ENCODE data around the gene RRP12. TPM values are rescaled to one million over a fixed set of nuclear protein-coding genes. Genes with fewer than 3 reads are reported as not detected.
A peak's percentile ranks its signal among the peaks of the same experiment; 100 is the strongest.

The RRP12 gene
- total RNA-seq, 3 donors from 2014 or later, result 7.7 to 17.7 (median 15.7) TPM

- intact Hi-C loops (cut with DNase I; ENCODE audit: low total_unique reads), result no loop called here
- peaks cover 4 to 7% of the 10 kb centered on the region in 2 donors for H3K4me1 ChIP-seq
These were observed 64.7 kb downstream of the RRP12 start for GRCh38 chr10:97336446-97336845.

GRCh38 chr10:97336006-97336405, 65.1 kb downstream of the RRP12 start:
- no peak for DNase-seq (ENCODE audit: low spot score in 2 of 2)
- Histone ChIP-seq H3K36me3 (no peaks in the 10 kb centered on the region), H3K27ac (peak overlapping the region in 1 of 2 donors; percentile 84), H3K27me3 (no peaks in the 10 kb centered on the region), H3K4me1 (peaks cover 4 to 9% of the 10 kb centered on the region in 2 donors), H3K4me3 (no peak overlapping the region), H3K9me3 (no peaks in the 10 kb centered on the region)
- TF ChIP-seq POLR2AphosphoS5 (IDR thresholded peaks at IDR 0.05), result no peak
- TF ChIP-seq, protein P1, sequence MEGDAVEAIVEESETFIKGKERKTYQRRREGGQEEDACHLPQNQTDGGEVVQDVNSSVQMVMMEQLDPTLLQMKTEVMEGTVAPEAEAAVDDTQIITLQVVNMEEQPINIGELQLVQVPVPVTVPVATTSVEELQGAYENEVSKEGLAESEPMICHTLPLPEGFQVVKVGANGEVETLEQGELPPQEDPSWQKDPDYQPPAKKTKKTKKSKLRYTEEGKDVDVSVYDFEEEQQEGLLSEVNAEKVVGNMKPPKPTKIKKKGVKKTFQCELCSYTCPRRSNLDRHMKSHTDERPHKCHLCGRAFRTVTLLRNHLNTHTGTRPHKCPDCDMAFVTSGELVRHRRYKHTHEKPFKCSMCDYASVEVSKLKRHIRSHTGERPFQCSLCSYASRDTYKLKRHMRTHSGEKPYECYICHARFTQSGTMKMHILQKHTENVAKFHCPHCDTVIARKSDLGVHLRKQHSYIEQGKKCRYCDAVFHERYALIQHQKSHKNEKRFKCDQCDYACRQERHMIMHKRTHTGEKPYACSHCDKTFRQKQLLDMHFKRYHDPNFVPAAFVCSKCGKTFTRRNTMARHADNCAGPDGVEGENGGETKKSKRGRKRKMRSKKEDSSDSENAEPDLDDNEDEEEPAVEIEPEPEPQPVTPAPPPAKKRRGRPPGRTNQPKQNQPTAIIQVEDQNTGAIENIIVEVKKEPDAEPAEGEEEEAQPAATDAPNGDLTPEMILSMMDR (IDR thresholded peaks at IDR 0.05), result no peak
- no peak for TF ChIP-seq POLR2A (IDR thresholded peaks at IDR 0.05)
- intact Hi-C loops (cut with DNase I; ENCODE audit: low total_unique reads), result no loop called here

More at GRCh38 chr10:97336446-97336845, 64.7 kb downstream of the RRP12 start:
- no peaks in the 10 kb centered on the region for H3K9me3 ChIP-seq
- H3K4me3 ChIP-seq, result peak overlapping the region in 1 of 3 donors; percentile 33
- DNase-seq (ENCODE audit: low spot score in 2 of 2), result no peak
- H3K27me3 ChIP-seq, result no peaks in the 10 kb centered on the region
- H3K27ac ChIP-seq, result peak overlapping the region; percentile 81 to 84
- TF ChIP-seq, protein P1 (IDR thresholded peaks at IDR 0.05), result no peak
- TF ChIP-seq POLR2A (IDR thresholded peaks at IDR 0.05) (no peak), POLR2AphosphoS5 (IDR thresholded peaks at IDR 0.05) (no peak)
- H3K36me3 ChIP-seq, result no peaks in the 10 kb centered on the region

GRCh38 chr10:97335188-97335619, 65.9 kb downstream of the RRP12 start:
- Histone ChIP-seq H3K4me1 (peaks cover 4 to 9% of the 10 kb centered on the region in 2 donors), H3K9me3 (no peaks in the 10 kb centered on the region), H3K27me3 (no peaks in the 10 kb centered on the region), H3K36me3 (no peaks in the 10 kb centered on the region), H3K4me3 (peak overlapping the region; percentile 76 to 98 (median 89)), H3K27ac (peak overlapping the region; percentile 96 to 97)
- intact Hi-C loops (cut with DNase I; ENCODE audit: low total_unique reads), result no loop called here
- no peak for DNase-seq (ENCODE audit: low spot score in 2 of 2)
- TF ChIP-seq POLR2A (IDR thresholded peaks at IDR 0.05) (no peak), POLR2AphosphoS5 (IDR thresholded peaks at IDR 0.05) (no peak)
- TF ChIP-seq, protein P1 (IDR thresholded peaks at IDR 0.05), result no peak

DNA sequence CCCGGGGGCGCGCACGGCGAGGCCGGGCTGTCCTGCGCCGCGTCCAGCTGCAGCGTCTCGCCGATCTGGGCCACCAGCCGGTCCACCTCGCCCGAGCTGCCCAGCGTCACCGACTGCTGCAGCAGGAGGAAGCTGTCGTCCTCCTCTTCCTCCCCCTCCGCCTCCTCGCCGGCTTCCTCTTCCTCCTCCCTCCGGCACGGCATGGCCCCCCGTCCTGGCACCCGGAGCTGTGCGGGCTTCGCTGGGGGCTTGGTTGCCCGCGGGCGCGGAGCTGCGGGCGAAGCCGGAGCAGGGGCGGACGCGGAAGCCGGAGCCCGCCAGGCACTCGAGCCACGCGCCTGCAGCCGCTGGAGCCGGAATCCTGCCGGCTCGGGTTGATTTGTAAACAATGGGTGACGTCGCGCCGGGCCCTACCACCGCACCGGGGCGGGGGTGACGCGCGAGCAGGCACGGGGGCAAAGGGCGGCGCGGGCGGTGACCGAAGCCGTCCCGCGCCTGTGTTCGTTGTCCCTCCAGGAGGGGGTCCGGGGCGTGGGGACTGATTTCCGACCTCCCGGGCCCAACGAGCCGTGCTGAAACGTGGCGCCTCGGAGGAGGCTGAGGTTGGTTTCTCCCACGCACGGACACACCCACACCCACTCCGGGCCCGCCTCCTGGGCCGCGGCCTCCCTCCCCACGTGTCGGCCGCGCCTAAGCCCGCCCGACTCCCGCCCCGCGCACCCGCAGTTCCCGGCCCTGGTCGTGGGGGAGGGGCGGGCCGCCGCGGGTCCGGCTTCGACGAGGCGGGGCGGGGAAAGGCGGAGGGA, 66.6 kb downstream of the RRP12 start, which contains the start of gene FRAT2:
TSS of gene FRAT2 (minus strand) at position 360 of the 806 bp plus-strand sequence. CDS start at position 203, 157 bp downstream.
- H3K27me3 ChIP-seq, result no peaks in the 10 kb centered on the region
- peak; percentile 89 to 91 for DNase-seq (ENCODE audit: low spot score in 2 of 2)
- no peaks in the 10 kb centered on the region for H3K9me3 ChIP-seq
- H3K4me3 ChIP-seq, result peak within 1 kb of the TSS; percentile 76 to 98 (median 89)
- intact Hi-C loops (cut with DNase I; ENCODE audit: low total_unique reads), result loop anchor here (5.0 kb wide), 1 partner anchor 163 kb away; the partner anchor contains the start of genes MMS19 and UBTD1
- peak within 1 kb of the TSS; percentile 96 to 97 for H3K27ac ChIP-seq
- TF ChIP-seq, protein P1 (IDR thresholded peaks at IDR 0.05), result peak in 1 of 3 donors; percentile 33
- TF ChIP-seq POLR2A (IDR thresholded peaks at IDR 0.05) (peak; percentile 46), POLR2AphosphoS5 (IDR thresholded peaks at IDR 0.05) (peak; percentile 67 to 96 (median 84))
- no peaks in the 10 kb centered on the region for H3K36me3 ChIP-seq
- peaks cover 4 to 9% of the 10 kb centered on the region in 2 donors for H3K4me1 ChIP-seq
